HG03457 (cell line): ENCODE data around the gene NT5DC2.
A peak's percentile ranks its signal among the peaks of the same experiment; 100 is the strongest.
"Not testable (repeated sequence)": the region's sequence is repeated elsewhere in the genome, so short reads cannot be mapped to it uniquely, and the experiment has no call there.

ENCODE experiments used
- ATAC-seq: cut with Tn5 transposase; IDR thresholded peaks from one replicate; pipeline ENCODE4 v1.9.1; 2021; ENCODE audit warnings: moderate number of reproducible peaks; ENCODE audit not compliant: unreplicated experiment

The NT5DC2 gene

GRCh38 chr3:52537726-52538421, 4.2 kb upstream of the NT5DC2 start:
- ATAC-seq, result no peak

DNA sequence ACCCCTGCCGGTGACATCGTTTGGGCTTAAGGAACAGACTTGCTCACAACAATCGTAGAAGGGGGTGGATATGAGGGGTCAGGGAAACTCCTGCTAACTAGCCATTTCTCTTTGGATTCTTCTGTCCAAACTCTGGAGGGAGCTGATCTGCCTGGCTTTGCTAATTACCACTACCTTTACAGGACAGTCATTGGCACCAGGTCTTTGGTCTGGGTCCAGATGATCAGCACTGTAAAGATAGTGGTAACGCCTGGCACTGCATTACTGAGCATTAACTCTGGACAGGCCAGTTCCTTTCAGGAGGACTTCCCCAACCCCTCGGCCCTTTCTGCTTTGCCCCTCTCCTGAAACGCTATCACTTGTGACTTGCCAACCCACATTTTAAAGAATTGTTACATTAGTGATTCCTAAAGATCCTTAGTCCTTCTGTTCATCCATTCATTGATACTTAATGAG, 3.5 kb upstream of the NT5DC2 start:
- no peak for ATAC-seq

- peak; percentile 84 for ATAC-seq
Observed at GRCh38 chr3:52536369-52537164, 2.9 kb upstream of the NT5DC2 start, which contains the start of gene UQCC5. UQCC5 (plus strand) TSS chr3:52536605; CDS start chr3:52536756, 151 bp downstream.

DNA sequence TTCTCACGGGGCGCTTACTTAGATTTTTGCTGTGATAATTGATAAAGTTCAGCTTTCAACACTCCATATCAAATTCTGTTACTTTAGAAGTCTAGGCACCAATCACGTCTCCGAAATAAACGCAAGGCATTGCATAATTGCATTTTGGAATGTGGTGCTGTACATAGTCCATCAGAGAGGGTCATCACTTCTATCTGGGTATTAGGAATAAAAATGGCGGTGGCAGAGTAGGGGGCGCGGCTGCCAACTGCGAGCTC, 2.4 kb upstream of the NT5DC2 start:
- no peak for ATAC-seq

- ATAC-seq, result no peak
Observed at GRCh38 chr3:52535411-52536111, 1.9 kb upstream of the NT5DC2 start.

DNA sequence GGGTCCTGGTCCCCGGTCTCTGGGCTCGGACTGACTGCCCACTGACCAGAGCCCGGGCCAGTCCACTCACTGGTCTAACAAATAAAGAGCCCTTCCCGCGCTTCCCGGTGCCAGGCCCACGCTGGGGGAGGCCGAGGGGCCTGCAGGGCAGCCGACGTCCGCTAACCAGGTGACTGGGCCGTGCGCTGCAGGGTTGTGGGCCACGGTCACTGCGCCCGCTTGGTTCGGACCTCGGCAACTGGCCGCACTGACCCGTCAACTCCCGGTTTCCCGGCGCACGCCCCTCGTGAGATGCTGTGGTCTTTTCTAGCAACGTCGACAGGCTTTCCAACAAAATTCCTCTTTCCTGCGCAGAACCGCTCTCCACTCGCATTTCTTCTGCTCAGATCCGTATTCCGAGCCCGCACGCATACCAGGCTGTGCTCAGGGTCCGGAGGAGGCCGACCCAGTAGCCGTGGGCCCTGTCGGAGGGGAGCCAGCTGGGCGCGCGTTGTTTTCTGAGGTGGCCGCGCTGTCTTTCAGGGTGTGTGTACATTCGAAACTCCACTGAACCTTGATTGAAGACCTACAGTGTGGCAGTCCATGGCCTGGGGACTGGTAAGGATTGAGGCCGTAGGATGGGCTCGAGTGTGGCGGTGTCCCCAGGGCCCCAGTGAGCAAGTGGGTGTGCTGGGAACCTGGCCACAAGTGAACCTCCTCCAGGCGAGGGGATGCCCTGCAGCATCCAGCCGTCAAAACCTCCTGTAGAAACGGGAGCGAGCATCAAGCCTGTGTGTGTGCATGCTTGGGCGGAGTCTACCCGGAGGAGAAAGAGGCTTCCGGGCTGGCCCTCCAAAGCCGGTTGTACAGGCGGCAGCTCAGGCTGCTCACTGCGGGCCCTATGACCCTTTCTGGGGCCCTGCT, 875 bp upstream of the NT5DC2 start:
- ATAC-seq, result no peak

DNA sequence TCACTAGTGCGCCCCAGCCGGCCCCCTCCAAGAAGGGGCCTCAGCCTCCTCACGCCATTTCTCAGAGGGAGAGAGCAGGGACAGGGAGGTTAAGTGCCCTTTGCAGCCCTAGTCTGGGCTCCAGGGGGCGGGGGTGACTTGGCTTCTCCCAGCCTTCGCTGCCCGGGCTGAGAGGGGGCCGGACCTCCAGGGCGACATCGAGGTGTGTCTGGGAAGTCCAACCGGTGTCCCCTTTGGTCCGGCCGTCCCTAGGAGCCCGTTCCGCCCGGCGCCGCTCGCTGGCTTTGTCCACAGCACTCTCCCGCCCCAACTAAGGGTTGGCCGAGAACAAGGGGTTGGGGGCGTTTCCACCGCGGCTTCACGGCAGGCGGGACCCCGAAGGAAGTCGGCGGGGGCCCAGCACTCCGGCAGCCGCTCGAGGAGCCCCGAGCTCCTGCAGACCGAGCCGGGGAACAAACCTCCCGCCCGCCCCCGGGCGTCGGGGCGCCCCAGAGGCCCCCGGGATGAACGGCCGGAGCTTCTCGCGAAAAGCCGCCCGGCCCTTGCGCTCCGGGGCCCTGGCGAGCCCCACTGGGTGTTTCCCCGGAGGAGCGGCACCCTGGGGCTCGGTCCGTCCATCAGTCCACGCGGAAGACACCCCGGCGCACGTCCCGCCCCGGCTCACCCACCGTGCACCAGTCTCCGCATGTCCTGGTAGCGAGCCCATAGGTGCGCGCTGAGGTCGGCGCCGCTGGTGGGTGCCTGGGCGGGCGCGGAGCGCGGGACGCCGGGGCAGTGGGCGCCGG, 627 bp downstream of the NT5DC2 start:
- ATAC-seq, result no peak

GRCh38 chr3:52532517-52532837, 1.2 kb downstream of the NT5DC2 start:
- no peak for ATAC-seq

DNA sequence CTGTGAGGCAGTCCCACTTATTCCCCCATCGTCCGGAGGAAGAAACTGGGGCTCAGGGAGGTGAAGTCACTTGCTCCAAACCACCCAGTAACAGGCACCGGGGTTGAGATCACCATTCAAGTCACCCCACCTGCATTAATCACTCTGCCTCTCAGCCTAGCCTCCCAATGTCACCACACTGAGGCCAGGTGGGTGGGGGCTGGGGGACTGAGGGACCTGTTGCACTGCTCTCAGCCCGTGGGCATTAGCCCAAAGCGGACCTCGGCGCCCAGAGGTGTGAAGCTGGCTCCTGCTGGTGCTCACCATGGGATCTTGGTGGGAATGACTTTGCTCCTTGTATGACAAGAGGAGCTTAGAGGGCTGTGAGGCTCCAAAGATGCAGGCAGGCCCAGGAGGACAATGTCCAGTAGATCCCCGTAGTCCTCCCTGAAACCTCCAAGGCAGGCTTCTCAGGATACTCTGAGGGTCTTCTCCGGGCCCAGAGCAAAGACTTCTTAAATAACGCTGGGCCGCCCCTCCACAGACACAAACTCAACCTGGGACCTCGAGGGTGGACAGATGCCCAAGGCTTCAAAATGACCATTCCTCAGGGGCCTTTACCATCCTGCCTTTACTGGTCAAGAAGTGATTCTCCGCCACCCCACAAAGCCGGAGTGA, 1.7 kb downstream of the NT5DC2 start:
- ATAC-seq, result no peak

DNA sequence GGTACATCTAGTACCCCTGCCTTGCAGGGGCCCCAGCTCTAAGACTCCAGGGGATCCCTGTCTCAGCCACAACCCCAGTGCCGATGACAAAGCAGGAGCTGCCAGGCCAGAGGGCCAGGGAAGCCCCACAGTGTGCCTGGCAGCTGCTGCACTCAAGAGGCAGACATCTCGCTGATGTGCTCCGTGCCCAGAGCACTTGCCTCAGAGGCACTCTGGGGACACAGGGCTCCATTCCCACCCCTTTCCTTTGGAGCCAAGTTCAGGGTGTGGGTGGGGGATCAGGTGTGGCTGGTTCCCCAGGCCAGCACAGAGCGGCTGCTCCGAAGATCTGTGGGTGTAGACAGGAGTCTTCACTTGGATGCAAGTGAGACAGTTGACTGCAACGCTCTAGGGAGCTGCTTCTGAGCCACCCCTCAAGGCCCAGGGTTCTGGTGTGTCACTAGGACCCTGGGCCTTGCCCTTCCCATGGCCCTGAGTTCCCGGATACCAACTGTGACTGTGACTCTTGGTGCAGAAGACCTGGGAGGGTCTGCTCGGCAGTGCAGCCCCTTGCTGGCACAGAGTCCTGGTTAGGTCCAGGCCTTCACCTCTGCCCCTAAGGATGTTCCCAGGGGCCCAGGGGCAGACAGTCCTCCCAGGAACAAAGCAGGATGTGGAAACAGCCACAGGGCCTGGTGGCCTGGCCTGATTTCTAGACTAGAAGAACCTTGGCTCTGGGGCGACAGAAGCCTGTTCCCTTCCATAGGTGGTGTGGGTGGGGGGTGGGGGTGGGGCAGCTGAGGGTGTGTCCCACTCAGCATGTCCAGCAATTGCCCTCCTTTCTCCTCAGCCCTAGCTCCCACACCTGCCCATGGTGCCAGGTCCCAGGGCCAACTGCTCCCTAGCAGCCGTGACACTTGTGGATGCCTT, 2.5 kb downstream of the NT5DC2 start:
- no peak for ATAC-seq

DNA sequence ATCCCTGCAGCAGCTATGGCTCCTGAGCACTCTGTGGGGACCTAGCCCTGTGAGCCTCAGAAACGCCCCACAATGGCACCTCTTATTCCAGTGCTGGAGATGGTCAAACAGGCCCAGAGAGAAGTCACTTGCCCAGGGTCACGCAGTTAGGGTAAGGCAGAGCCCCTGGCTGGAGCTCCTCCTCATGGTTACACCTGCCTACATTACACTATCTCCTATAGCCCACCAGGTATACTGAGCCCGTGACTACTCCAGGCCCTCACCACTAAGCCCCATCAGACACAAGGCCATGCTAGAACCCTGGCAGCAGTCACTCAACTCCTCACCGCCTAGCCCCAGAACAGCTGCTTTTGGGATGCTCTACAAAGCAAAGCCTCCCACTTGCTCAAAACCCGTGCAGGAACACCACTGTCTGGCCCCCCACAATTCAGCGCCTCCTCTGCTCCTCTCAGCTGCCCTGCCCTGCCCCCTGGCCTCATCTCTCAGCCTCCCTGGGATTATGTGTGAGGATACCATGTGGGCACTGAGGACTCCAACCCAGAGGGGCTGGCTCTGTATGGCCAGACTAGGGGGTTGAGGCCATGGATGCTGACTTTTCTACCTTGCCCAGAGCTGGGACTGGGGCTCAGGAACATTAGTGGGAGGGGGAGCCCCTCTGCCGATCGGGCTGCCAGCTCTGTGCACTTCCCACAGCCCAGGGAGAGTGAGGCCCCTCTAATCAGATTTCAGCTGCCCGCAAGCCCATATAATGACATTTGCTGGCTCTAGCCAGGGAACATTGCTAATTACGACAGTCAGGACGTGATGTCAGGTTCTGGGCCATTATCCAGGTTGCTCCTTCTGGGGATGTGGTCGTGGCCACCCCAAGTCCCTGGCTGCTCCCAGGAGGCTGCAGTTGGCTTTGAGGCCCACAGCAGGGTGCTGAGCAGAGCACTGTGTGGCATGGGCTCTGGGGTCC, 4.0 kb downstream of the NT5DC2 start:
- ATAC-seq, result no peak

GRCh38 chr3:52528586-52529375, 4.9 kb downstream of the NT5DC2 start:
- ATAC-seq, result no peak

- no peak for ATAC-seq
Observed at GRCh38 chr3:52527732-52528585, 5.7 kb downstream of the NT5DC2 start.

DNA sequence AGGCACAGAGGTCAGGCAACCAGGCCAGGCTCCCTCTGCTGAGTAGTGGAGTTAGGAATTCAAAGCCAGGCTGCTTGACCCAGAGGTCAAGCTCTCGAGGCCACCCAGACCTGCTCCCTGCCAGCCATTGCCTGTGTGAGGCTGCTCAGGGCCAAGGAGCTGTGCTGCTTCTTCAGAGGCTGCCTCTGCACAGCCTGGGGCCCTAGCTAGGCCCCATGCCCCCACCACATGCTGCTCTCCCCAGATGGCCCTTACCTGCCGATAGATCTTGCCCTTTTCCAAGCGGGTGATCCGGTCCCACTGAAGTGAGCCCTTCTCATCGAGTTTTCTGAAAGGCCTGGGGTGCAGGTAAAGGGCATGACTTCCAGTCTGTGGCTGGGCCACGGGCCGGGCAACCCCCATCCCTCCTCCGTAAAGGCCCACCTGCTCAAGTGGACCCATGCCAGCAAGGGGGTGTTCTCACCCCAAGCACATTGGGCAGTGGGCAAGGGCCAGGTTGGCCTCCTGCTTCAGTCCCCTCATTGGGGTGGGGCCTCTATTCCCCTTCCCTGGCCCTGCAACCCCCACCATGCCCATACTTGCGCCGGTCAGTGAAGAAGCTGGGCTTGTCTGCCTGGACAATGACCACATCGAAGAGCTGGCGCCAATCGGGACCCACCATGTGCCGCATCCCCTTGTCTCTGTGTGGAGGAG, 6.5 kb downstream of the NT5DC2 start:
- no peak for ATAC-seq

DNA sequence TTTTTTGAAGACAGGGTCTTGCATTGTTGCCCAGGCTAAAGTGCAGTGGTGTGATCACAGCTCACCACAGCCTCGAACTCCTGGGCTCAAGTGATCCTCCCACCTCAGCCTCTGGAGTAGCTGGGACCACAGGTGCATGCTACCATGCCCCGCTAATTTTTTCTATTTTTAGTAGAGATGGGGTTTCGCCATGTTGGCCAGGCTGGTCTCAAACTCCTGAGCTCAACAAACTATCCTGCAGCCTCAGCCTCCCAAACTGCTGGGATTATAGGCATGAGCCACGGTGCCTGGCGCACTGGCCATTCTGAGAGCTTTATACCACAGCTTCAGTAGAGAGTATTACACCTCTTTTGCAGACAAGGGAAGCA, 7.0 kb downstream of the NT5DC2 start:
- ATAC-seq, result not testable (repeated sequence)
